Vagina (tissue), 2 donors: ENCODE data around the gene PHPT1. TPM values are rescaled to one million over a fixed set of nuclear protein-coding genes. Genes with fewer than 3 reads are reported as not detected.
"Not testable (repeated sequence)": the region's sequence is repeated elsewhere in the genome, so short reads cannot be mapped to it uniquely, and the experiment has no call there.

ENCODE experiments used
- DNase-seq, 2 donors: peaks; one replicate each; pipeline ENCODE4 v3.0.0-alpha.2; 2017; ENCODE audit errors: extremely low spot score in 2 of 2
- H3K27ac ChIP-seq: fragments of 200-600 bp; sonication (generic); one replicate; pipeline ENCODE4 v1.5.1; 2019
- H3K27me3 ChIP-seq: fragments of 200-600 bp; sonication (generic); one replicate; pipeline ENCODE4 v1.5.1; 2019
- H3K36me3 ChIP-seq, 2 donors: fragments of 200-600 bp; sonication (generic); one replicate each; pipeline ENCODE4 v1.5.1; 2017 to 2019
- H3K4me1 ChIP-seq: fragments of 200-600 bp; sonication (generic); one replicate; pipeline ENCODE4 v1.5.1; 2019
- H3K4me3 ChIP-seq, 2 donors: fragments of 200-600 bp; sonication (generic); 1 replicate in 1 of 2; 2 replicates in 1 of 2; pipeline ENCODE4 v1.5.1; 2016 to 2019
- H3K9me3 ChIP-seq: fragments of 200-600 bp; sonication (generic); one replicate; pipeline ENCODE4 v1.5.1; 2019
- POLR2A ChIP-seq, 2 donors: fragments of 450-650 bp; IDR thresholded peaks; one replicate each; pipeline ENCODE4 v1.6.1; 2017; ENCODE audit warnings: antibody characterized with exemption in 2 of 2, mild to moderate bottlenecking in 2 of 2, moderate library complexity in 2 of 2
- POLR2AphosphoS5 ChIP-seq, 2 donors: sonication (generic); formaldehyde crosslinking; IDR thresholded peaks; one replicate each; pipeline ENCODE4 v1.9.0; 2017; ENCODE audit warnings: antibody characterized with exemption in 2 of 2, mild to moderate bottlenecking in 2 of 2, low read depth in 1 of 2; ENCODE audit not compliant: insufficient read depth in 1 of 2
- intact Hi-C: fragments of 100-400 bp; cut with DNase I; formaldehyde crosslinking; loops from one replicate; pipeline ENCODE4 v1.15.1; 2023
- total RNA-seq: library from RNA; depleted of rRNA; stranded (reverse); fragments of >200 nt; gene quantifications from one replicate; pipeline ENCODE4 v1.2.3, GENCODE V29; 2016
- TF ChIP-seq, protein P1 (sequence below), 3 experiments: fragments of 450-650 bp in 2 of 3; fragments of 200-600 bp in 1 of 3; sonication (generic) in 1 of 3; IDR thresholded peaks; one replicate each; pipeline ENCODE4 v1.5.1; 2017 to 2019; ENCODE audit warnings: antibody characterized with exemption in 3 of 3, mild to moderate bottlenecking in 2 of 3, moderate library complexity in 2 of 3

The PHPT1 gene
- total RNA-seq, 1 donor from 2014 or later = 38.1 TPM

DNA sequence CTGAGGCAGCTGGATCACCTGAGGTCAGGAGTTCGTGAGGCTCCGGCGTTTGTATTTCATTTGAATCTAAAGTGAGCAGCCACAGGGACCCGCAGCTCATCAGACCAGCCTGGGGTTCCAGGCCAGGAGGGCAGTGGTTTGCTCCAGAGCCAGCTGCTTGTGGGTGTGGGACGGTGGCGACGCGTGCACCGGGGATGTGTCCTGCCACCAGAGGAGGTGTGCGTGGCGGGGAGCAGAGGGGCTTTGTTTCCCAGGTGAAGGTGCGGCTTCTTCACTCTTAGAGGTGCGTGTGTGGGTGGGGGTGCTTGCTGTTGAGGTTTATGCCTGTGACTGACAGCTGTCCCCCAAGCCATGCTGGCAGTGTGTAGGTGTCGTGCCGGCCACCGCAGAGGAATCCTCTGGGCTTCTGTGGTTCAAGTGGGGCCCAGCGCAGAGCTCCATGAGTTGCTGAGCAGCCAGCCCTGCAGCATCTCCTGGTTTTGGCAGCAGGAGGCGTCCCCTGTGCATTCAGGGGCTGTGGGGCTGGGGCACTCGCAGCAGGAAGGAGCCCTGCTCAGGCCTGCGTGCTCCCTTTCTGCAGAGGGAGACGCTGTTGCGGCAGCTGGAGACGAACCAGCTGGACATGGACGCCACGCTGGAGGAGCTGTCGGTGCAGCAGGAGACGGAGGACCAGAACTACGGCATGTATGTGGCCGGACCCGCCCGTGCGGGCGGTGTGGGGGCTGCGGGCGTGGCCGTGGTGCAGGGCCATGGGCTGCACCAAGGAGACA, 13.9 kb upstream of the PHPT1 start:
- intact Hi-C loops = no loop called here
- Histone ChIP-seq H3K4me3 (no peak overlapping the region), H3K36me3 (peaks cover 0 to 40% of the 10 kb centered on the region in 2 donors), H3K27ac (no peak overlapping the region), H3K27me3 (no peaks in the 10 kb centered on the region), H3K9me3 (no peaks in the 10 kb centered on the region), H3K4me1 (no peaks in the 10 kb centered on the region)
- no peak for DNase-seq
- TF ChIP-seq, protein P1, sequence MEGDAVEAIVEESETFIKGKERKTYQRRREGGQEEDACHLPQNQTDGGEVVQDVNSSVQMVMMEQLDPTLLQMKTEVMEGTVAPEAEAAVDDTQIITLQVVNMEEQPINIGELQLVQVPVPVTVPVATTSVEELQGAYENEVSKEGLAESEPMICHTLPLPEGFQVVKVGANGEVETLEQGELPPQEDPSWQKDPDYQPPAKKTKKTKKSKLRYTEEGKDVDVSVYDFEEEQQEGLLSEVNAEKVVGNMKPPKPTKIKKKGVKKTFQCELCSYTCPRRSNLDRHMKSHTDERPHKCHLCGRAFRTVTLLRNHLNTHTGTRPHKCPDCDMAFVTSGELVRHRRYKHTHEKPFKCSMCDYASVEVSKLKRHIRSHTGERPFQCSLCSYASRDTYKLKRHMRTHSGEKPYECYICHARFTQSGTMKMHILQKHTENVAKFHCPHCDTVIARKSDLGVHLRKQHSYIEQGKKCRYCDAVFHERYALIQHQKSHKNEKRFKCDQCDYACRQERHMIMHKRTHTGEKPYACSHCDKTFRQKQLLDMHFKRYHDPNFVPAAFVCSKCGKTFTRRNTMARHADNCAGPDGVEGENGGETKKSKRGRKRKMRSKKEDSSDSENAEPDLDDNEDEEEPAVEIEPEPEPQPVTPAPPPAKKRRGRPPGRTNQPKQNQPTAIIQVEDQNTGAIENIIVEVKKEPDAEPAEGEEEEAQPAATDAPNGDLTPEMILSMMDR (IDR thresholded peaks at IDR 0.05) = no peak
- TF ChIP-seq POLR2A (IDR thresholded peaks at IDR 0.05) (no peak), POLR2AphosphoS5 (IDR thresholded peaks at IDR 0.05; ENCODE audit: insufficient read depth in 1 of 2, low read depth in 1 of 2) (no peak)

- H3K4me3 ChIP-seq = no peak overlapping the region
- no peaks in the 10 kb centered on the region for H3K9me3 ChIP-seq
- H3K27ac ChIP-seq = no peak overlapping the region
- no peak for TF ChIP-seq POLR2A (IDR thresholded peaks at IDR 0.05)
- TF ChIP-seq POLR2AphosphoS5 (IDR thresholded peaks at IDR 0.05; ENCODE audit: insufficient read depth in 1 of 2, low read depth in 1 of 2) = no peak
- TF ChIP-seq, protein P1 (IDR thresholded peaks at IDR 0.05) = no peak
- peaks cover 2% of the 10 kb centered on the region for H3K4me1 ChIP-seq
- H3K27me3 ChIP-seq = no peaks in the 10 kb centered on the region
- intact Hi-C loops = no loop called here
- H3K36me3 ChIP-seq = peaks cover 0 to 32% of the 10 kb centered on the region in 2 donors
- DNase-seq = no peak
Observed at GRCh38 chr9:136835932-136836904, 13.0 kb upstream of the PHPT1 start.

DNA sequence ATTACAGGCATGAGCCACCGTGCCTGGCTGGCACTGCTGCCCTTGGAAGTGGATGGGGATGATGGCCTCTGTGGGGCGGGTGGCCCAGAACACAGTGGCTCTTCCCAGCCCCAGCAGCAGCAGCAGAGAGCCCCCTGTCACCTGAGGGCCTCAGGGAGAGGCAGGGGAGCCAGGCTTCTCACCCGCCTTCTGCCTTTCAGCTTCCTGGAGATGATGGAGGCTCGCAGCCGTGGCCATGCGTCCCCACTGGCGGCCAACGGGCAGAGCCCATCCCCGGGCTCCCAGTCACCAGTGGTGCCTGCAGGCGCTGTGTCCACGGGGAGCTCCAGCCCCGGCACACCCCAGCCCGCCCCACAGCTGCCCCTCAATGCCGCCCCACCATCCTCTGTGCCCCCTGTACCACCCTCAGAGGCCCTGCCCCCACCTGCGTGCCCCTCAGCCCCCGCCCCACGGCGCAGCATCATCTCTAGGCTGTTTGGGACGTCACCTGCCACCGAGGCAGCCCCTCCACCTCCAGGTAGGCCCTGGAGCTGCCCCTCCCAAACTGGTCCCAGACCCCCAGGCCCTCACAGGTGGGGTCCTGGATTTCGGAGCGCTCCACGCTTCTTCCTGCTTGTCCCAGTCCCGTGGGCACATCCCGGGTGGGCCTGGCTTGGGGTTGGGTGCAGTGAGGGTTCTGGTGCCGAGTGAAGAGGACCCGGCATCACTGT, 11.9 kb upstream of the PHPT1 start:
- peaks cover 0 to 21% of the 10 kb centered on the region in 2 donors for H3K36me3 ChIP-seq
- DNase-seq = no peak
- no peaks in the 10 kb centered on the region for H3K27me3 ChIP-seq
- no peaks in the 10 kb centered on the region for H3K9me3 ChIP-seq
- no peak overlapping the region for H3K27ac ChIP-seq
- no peak overlapping the region for H3K4me3 ChIP-seq
- peaks cover 13% of the 10 kb centered on the region for H3K4me1 ChIP-seq
- intact Hi-C loops = no loop called here
- TF ChIP-seq, protein P1 (IDR thresholded peaks at IDR 0.05) = no peak
- TF ChIP-seq POLR2A (IDR thresholded peaks at IDR 0.05) (no peak), POLR2AphosphoS5 (IDR thresholded peaks at IDR 0.05; ENCODE audit: insufficient read depth in 1 of 2, low read depth in 1 of 2) (no peak)

GRCh38 chr9:136837856-136838277, 11.3 kb upstream of the PHPT1 start:
- DNase-seq, H3K4me3 ChIP-seq, intact Hi-C loops, H3K27ac ChIP-seq, H3K27me3 ChIP-seq, H3K9me3 ChIP-seq: not testable (repeated sequence)
- H3K4me1 ChIP-seq = peaks cover 19% of the 10 kb centered on the region
- H3K36me3 ChIP-seq = peaks cover 0 to 16% of the 10 kb centered on the region in 2 donors
